H9 (cell line): ENCODE measurements around the gene NUDT21. TPM values are rescaled to one million over a fixed set of nuclear protein-coding genes. Genes with fewer than 3 reads are reported as not detected.

Experiments used
- DNase-seq: peaks from one replicate; pipeline ENCODE4 v3.0.0-alpha.2; 2017
- H2AFZ ChIP-seq: one replicate; pipeline ENCODE4 v1.6.1; 2013; ENCODE audit warnings: mild to moderate bottlenecking, low read length, control low read depth, moderate library complexity
- H2AK5ac ChIP-seq: 2 replicates; pipeline ENCODE4 v1.6.1; 2013; ENCODE audit warnings: low read length, control low read depth, mixed read lengths; ENCODE audit not compliant: insufficient read length
- H2BK120ac ChIP-seq: one replicate; pipeline ENCODE4 v1.6.1; 2013; ENCODE audit warnings: low read depth, mild to moderate bottlenecking, low read length, control low read depth, inconsistent platforms; ENCODE audit not compliant: poor library complexity, severe bottlenecking
- H2BK12ac ChIP-seq: 2 replicates; pipeline ENCODE4 v1.6.1; 2013; ENCODE audit warnings: low read length, control low read depth, mixed read lengths, low read depth; ENCODE audit not compliant: insufficient read length
- H2BK15ac ChIP-seq: 2 replicates; pipeline ENCODE4 v1.6.1; 2013; ENCODE audit warnings: low read depth, low read length, control low read depth
- H2BK20ac ChIP-seq: one replicate; pipeline ENCODE4 v1.6.1; 2013; ENCODE audit warnings: low read depth, mild to moderate bottlenecking, low read length, control low read depth, inconsistent platforms; ENCODE audit not compliant: poor library complexity, severe bottlenecking
- H2BK5ac ChIP-seq: 2 replicates; pipeline ENCODE4 v1.6.1; 2013; ENCODE audit warnings: low read length, control low read depth, mixed read lengths; ENCODE audit not compliant: insufficient read length
- H3K14ac ChIP-seq: 2 replicates; pipeline ENCODE4 v1.6.1; 2013; ENCODE audit warnings: low read length, control low read depth; ENCODE audit not compliant: insufficient read depth
- H3K18ac ChIP-seq: 2 replicates; pipeline ENCODE4 v1.6.1; 2013; ENCODE audit warnings: low read depth, mild to moderate bottlenecking, mixed read lengths, low read length, control low read depth; ENCODE audit not compliant: insufficient read length
- H3K23ac ChIP-seq: 2 replicates; pipeline ENCODE4 v1.6.1; 2013; ENCODE audit warnings: low read length, control low read depth, mixed read lengths, low read depth; ENCODE audit not compliant: insufficient read length
- H3K23me2 ChIP-seq: 2 replicates; pipeline ENCODE4 v1.6.1; 2013; ENCODE audit warnings: low read depth, mild to moderate bottlenecking, mixed read lengths, low read length, control low read depth; ENCODE audit not compliant: insufficient read length, poor library complexity, severe bottlenecking
- H3K27ac ChIP-seq: 2 replicates; pipeline ENCODE4 v1.5.1; 2013; ENCODE audit warnings: low read length, control low read depth, mixed read lengths, low read depth; ENCODE audit not compliant: insufficient read length
- H3K27me3 ChIP-seq: 2 replicates; pipeline ENCODE4 v1.6.1; 2013; ENCODE audit warnings: low read length, control low read depth, inconsistent platforms; ENCODE audit not compliant: insufficient read depth
- H3K4ac ChIP-seq: 2 replicates; pipeline ENCODE4 v1.6.1; 2013; ENCODE audit warnings: low read depth, mild to moderate bottlenecking, control low read depth, inconsistent platforms, low read length, moderate library complexity
- H3K4me1 ChIP-seq: 2 replicates; pipeline ENCODE4 v1.6.1; 2013; ENCODE audit warnings: low read length, control low read depth, inconsistent platforms; ENCODE audit not compliant: insufficient read depth
- H3K4me2 ChIP-seq: 2 replicates; pipeline ENCODE4 v1.6.1; 2013; ENCODE audit warnings: low read length, control low read depth, mixed read lengths; ENCODE audit not compliant: insufficient read length, insufficient read depth
- H3K56ac ChIP-seq: 2 replicates; pipeline ENCODE4 v1.6.1; 2013; ENCODE audit warnings: low read depth, mild to moderate bottlenecking, mixed read lengths, low read length, control low read depth; ENCODE audit not compliant: insufficient read length
- H3K79me1 ChIP-seq: 2 replicates; pipeline ENCODE4 v1.6.1; 2013; ENCODE audit warnings: low read depth, mild to moderate bottlenecking, moderate library complexity, low read length, control low read depth, inconsistent platforms; ENCODE audit not compliant: insufficient read depth, poor library complexity, severe bottlenecking
- H3K79me2 ChIP-seq: 2 replicates; pipeline ENCODE4 v1.6.1; 2013; ENCODE audit warnings: low read length, control low read depth, inconsistent platforms; ENCODE audit not compliant: insufficient read depth
- H3K9ac ChIP-seq: 2 replicates; pipeline ENCODE4 v1.6.1; 2013; ENCODE audit warnings: low read length, control low read depth, mixed read lengths; ENCODE audit not compliant: insufficient read length; ENCODE audit errors: extremely low read depth
- H3K9me3 ChIP-seq: one replicate; pipeline ENCODE4 v1.6.1; 2013; ENCODE audit warnings: low read depth, low read length, inconsistent platforms; ENCODE audit not compliant: control insufficient read depth
- H3T11ph ChIP-seq: one replicate; pipeline ENCODE4 v1.6.1; 2013; ENCODE audit warnings: mild to moderate bottlenecking, low read length, control low read depth, inconsistent platforms
- H4K20me1 ChIP-seq: one replicate; pipeline ENCODE4 v1.6.1; 2013; ENCODE audit not compliant: control insufficient read depth, insufficient read length, insufficient read depth
- H4K5ac ChIP-seq: 2 replicates; pipeline ENCODE4 v1.6.1; 2013; ENCODE audit warnings: low read depth, mild to moderate bottlenecking, mixed read lengths, low read length, control low read depth; ENCODE audit not compliant: insufficient read length
- H4K8ac ChIP-seq: replicated peaks from 2 replicates; pipeline ENCODE4 v1.6.1; 2013; ENCODE audit warnings: low read length, control low read depth, mixed read lengths, low read depth; ENCODE audit not compliant: insufficient read length
- H4K91ac ChIP-seq: 2 replicates; pipeline ENCODE4 v1.6.1; 2013; ENCODE audit warnings: low read depth, mild to moderate bottlenecking, moderate library complexity, mixed read lengths, low read length, control low read depth; ENCODE audit not compliant: insufficient read length
- H3K27ac Mint-ChIP-seq, 3 experiments: 2 replicates in 2 of 3; 3 replicates in 1 of 3; pipeline ENCODE4 v1.8.0; 2020 to 2021; ENCODE audit warnings: mixed read lengths in 3 of 3, mild to moderate bottlenecking in 1 of 3, moderate library complexity in 1 of 3
- H3K27me3 Mint-ChIP-seq: 2 replicates; pipeline ENCODE4 v1.8.0; 2021; ENCODE audit warnings: low read depth, mild to moderate bottlenecking, moderate library complexity, mixed read lengths
- H3K36me3 Mint-ChIP-seq, 3 experiments: 2 replicates in 2 of 3; 3 replicates in 1 of 3; pipeline ENCODE4 v1.8.0; 2020 to 2021; ENCODE audit warnings: low read depth in 3 of 3, mixed read lengths in 3 of 3; ENCODE audit not compliant: insufficient read depth in 1 of 3
- H3K4me1 Mint-ChIP-seq, 2 experiments: 2 replicates each; pipeline ENCODE4 v1.8.0; 2020; ENCODE audit warnings: mixed read lengths in 2 of 2
- H3K4me3 Mint-ChIP-seq, 2 experiments: 2 replicates in 1 of 2; 3 replicates in 1 of 2; pipeline ENCODE4 v1.8.0; 2020 to 2021; ENCODE audit warnings: mild to moderate bottlenecking in 2 of 2, mixed read lengths in 2 of 2, moderate library complexity in 1 of 2
- H3K9me3 Mint-ChIP-seq, 2 experiments: 2 replicates in 1 of 2; 3 replicates in 1 of 2; pipeline ENCODE4 v1.8.0; 2020; ENCODE audit warnings: mild to moderate bottlenecking in 2 of 2, mixed read lengths in 2 of 2, moderate library complexity in 1 of 2
- CTCF ChIP-seq: fragments of 200-600 bp; sonication (generic); conservative IDR thresholded peaks from 3 replicates; pipeline ENCODE4 v1.8.0; 2021; ENCODE audit warnings: antibody characterized with exemption, mild to moderate bottlenecking
- whole genome bisulfite sequencing: extraction: QIAGEN DNeasy Blood & Tissue Kit; methylation state at CpG from one replicate; pipeline ENCODE4 v1.1.7; 2013; ENCODE audit warnings: missing lambda C conversion rate, low lambda C conversion rate, mixed read lengths; ENCODE audit not compliant: insufficient read length; ENCODE audit errors: extremely low coverage; 5-methylcytosine and 5-hydroxymethylcytosine counted together
- total RNA-seq: library from RNA; stranded (reverse); gene quantifications from 2 replicates; pipeline ENCODE4 v1.2.1, GENCODE V29; 2021

The NUDT21 gene
- total RNA-seq, 1 experiment from 2014 or later = 276 TPM

GRCh38 chr16:56414366-56414765 is 36.8 kb downstream of the NUDT21 start:
- peaks cover 8 to 21% (median 18%) of the 10 kb centered on the region in 3 experiments for H3K36me3 Mint-ChIP-seq
- no peak overlapping the region for H3K56ac ChIP-seq
- peaks cover 11 to 19% of the 10 kb centered on the region in 2 experiments for H3K4me1 Mint-ChIP-seq
- H3K27ac ChIP-seq = no peak overlapping the region
- H3K14ac ChIP-seq = no peak overlapping the region
- no peaks in the 10 kb centered on the region for H3K27me3 ChIP-seq
- H3K23ac ChIP-seq = no peak overlapping the region
- H3K23me2 ChIP-seq = no peaks in the 10 kb centered on the region
- no peak overlapping the region for H2AK5ac ChIP-seq
- H3K27me3 Mint-ChIP-seq = no peaks in the 10 kb centered on the region; the same call in 1 of the 2 replicates
- H3K9me3 Mint-ChIP-seq = no peaks in the 10 kb centered on the region
- H4K91ac ChIP-seq = no peak overlapping the region
- no peaks in the 10 kb centered on the region; the same call in 1 of the 2 replicates for H3K79me2 ChIP-seq
- no peak overlapping the region for H3T11ph ChIP-seq
- no peak overlapping the region for H2BK12ac ChIP-seq
- H3K79me1 ChIP-seq = no peaks in the 10 kb centered on the region
- no peaks in the 10 kb centered on the region for H3K9me3 ChIP-seq
- H3K27ac Mint-ChIP-seq = no peak overlapping the region
- no peak overlapping the region for H2AFZ ChIP-seq
- H4K20me1 ChIP-seq = no peaks in the 10 kb centered on the region
- no peak overlapping the region for H3K4me3 Mint-ChIP-seq
- no peak for TF ChIP-seq CTCF
- no peak overlapping the region for H2BK5ac ChIP-seq
- no peak overlapping the region for H3K18ac ChIP-seq
- no peak overlapping the region for H2BK15ac ChIP-seq
- no peak for DNase-seq
- peaks cover 3% of the 10 kb centered on the region; the same call in 1 of the 2 replicates for H3K4me1 ChIP-seq
- no peak overlapping the region for H3K4me2 ChIP-seq
- H3K9ac ChIP-seq = no peak overlapping the region
- H2BK20ac ChIP-seq = no peak overlapping the region
- no CpG with 5 or more reads among the region's 5 CpGs for WGBS
- no peak overlapping the region for H2BK120ac ChIP-seq
- no peak overlapping the region for H4K8ac ChIP-seq
- no peak overlapping the region for H3K4ac ChIP-seq
- no peak overlapping the region for H4K5ac ChIP-seq
